Sigmoid colon (tissue), 4 donors: ENCODE data around the gene FHOD3.

Experiments
- CTCF ChIP-seq, 4 experiments: fragments of 450-650 bp in 3 of 4; fragments of 200-600 bp in 1 of 4; IDR thresholded peaks; one replicate each; pipeline ENCODE4 v1.5.1; 2016 to 2019; ENCODE audit warnings: antibody characterized with exemption in 4 of 4, mild to moderate bottlenecking in 3 of 4, moderate library complexity in 2 of 4
- EP300 ChIP-seq, 4 donors: sonication (generic); formaldehyde crosslinking; IDR thresholded peaks; one replicate each; pipeline ENCODE4 v1.6.1; 2017; ENCODE audit warnings: antibody characterized with exemption in 4 of 4

GRCh38 chr18:36296650-36297416 lies 680 bp upstream of the FHOD3 start:
- TF ChIP-seq EP300 (IDR thresholded peaks at IDR 0.05) (no peak), CTCF (IDR thresholded peaks at IDR 0.05) (peak in 1 of 4 experiments; percentile 18)
